ENCODE data around the gene FAM83F. TPM values are rescaled to one million over a fixed set of nuclear protein-coding genes. Genes with fewer than 3 reads are reported as not detected.
A peak's percentile ranks its signal among the peaks of the same experiment; 100 is the strongest.

Gene FAM83F
- total and polyA plus RNA-seq, 10 of the 15 experiments (the other 5 are each of a cell fraction or from before 2014, with no cell fraction given): 0.01 to 0.05 (median 0.01) TPM; not detected in 7

GRCh38 chr22:39959640-39960447, 34.9 kb upstream of the FAM83F start, which contains the start of gene TMA7B:
TMA7B (plus strand) TSS chr22:39960397; CDS start chr22:39964375, 3,978 bp downstream.
- in situ Hi-C loops (cut with MboI): no loop called here
- 97% methylated on average over 13 of the region's 14 CpGs for WGBS (ENCODE audit: insufficient coverage, insufficient replicate concordance, low lambda C conversion rate, missing lambda C conversion rate)
- DNase-seq (ENCODE audit: low read depth, low spot score) (no peak), FAIRE-seq (no peak), ATAC-seq (no peak)
- ChIA-PET CTCF (no interaction called here), POLR2A (no interaction called here), RAD21 (ENCODE audit: unreplicated experiment) (no interaction called here), SMC1A (ENCODE audit: uncharacterized antibody, unreplicated experiment) (interaction anchor here (0.6 to 1.8 kb wide), 2 partner anchors 27 to 65 kb away, joined by 3 to 4 read pairs; no protein-coding TSS in a partner anchor)
- Histone ChIP-seq H3K4me1 (ENCODE audit: control insufficient read depth, insufficient read depth, low read length) (peaks cover 50% of the 10 kb centered on the region), H3K4me3 (peak within 1 kb of the TSS; percentile 33; the same call in 1 of the 2 replicates), H3K4me2 (ENCODE audit: control insufficient read depth, insufficient read depth) (peak within 1 kb of the TSS; percentile 52), H3K9me3 (replicated peaks; ENCODE audit: control insufficient read depth, insufficient read depth, low read length) (peaks cover 6% of the 10 kb centered on the region; the same call in 2 of the 3 replicates), H3K27me3 (replicated peaks in 1 of 2; ENCODE audit: control insufficient read depth in 2 of 2, insufficient read depth in 2 of 2, low read length in 1 of 2) (no peaks in the 10 kb centered on the region), H4K20me1 (ENCODE audit: control insufficient read depth, insufficient read depth) (peaks cover 7% of the 10 kb centered on the region; the same call in 1 of the 2 replicates), H3K79me2 (ENCODE audit: control insufficient read depth, insufficient read depth, low read length) (0 out of 2 replicates have a peak, but pooled peaks cover 2% of the 10 kb centered on the region), H3K9ac (ENCODE audit: control insufficient read depth, insufficient read depth, low read length) (no peak within 1 kb of the TSS), H3K36me3 (ENCODE audit: control insufficient read depth in 2 of 2, insufficient read depth in 2 of 2, low read length in 1 of 2) (peaks cover 35 to 41% of the 10 kb centered on the region in 2 experiments; a peak in 3 of 4 replicates), H2AFZ (ENCODE audit: control insufficient read depth, low read depth, low read length) (no peak within 1 kb of the TSS), H3K27ac (ENCODE audit: control insufficient read depth, insufficient read depth) (no peak within 1 kb of the TSS; the same call in 1 of the 2 replicates)
- intact Hi-C loops (cut with micrococcal nuclease; ENCODE audit: unreplicated experiment): loop anchor here (5.0 kb wide), 1 partner anchor 48 kb away; no protein-coding TSS in a partner anchor
- no TSS peak for BruUV-seq (replicated peaks)
- TF ChIP-seq ZNF207 (IDR thresholded peaks at IDR 0.05; ENCODE audit: borderline replicate concordance): no peak
- no peak for TF ChIP-seq MYB (IDR thresholded peaks at IDR 0.05; ENCODE audit: borderline replicate concordance, low read depth, low read length)
- no peak for TF ChIP-seq E4F1 (IDR thresholded peaks at IDR 0.05; ENCODE audit: borderline replicate concordance, partially characterized antibody)
- TF ChIP-seq E2F4 (IDR thresholded peaks at IDR 0.05; ENCODE audit: low read depth, low read length): no peak
- no peak for TF ChIP-seq ESRRA (IDR thresholded peaks at IDR 0.05; ENCODE audit: low read length)
- TF ChIP-seq RELB (IDR thresholded peaks at IDR 0.05; ENCODE audit: low read depth): no peak
- TF ChIP-seq JUNB (IDR thresholded peaks at IDR 0.05): no peak
- no peak for TF ChIP-seq ZBTB11 (CRISPR knock-in tag; IDR thresholded peaks at IDR 0.05)
- no peak for TF ChIP-seq NKRF (conservative IDR thresholded peaks at IDR 0.05)
- no peak for TF ChIP-seq ZNF217 (IDR thresholded peaks at IDR 0.05)
- TF ChIP-seq RBBP5 (conservative IDR thresholded peaks at IDR 0.05): no peak

Measured in GM12878 (cell line).